KMS-11 (cell line): ENCODE results near the gene MRPL53.

ENCODE experiments used
- H2AFZ ChIP-seq: fragments of 200-600 bp; sonication (generic); 2 replicates; pipeline ENCODE4 v1.6.1; 2016; ENCODE audit warnings: antibody characterized with exemption, mixed run types, low read depth
- H3K27ac ChIP-seq: fragments of 200-600 bp; sonication (generic); 2 replicates; pipeline ENCODE4 v1.6.1; 2016; ENCODE audit warnings: mild to moderate bottlenecking, mixed run types
- H3K27me3 ChIP-seq: fragments of 200-600 bp; sonication (generic); 2 replicates; pipeline ENCODE4 v1.6.1; 2017; ENCODE audit warnings: mild to moderate bottlenecking, low read depth, mixed run types, moderate library complexity; ENCODE audit not compliant: insufficient read depth
- H3K36me3 ChIP-seq: fragments of 200-600 bp; sonication (generic); 2 replicates; pipeline ENCODE4 v1.6.1; 2017; ENCODE audit warnings: mild to moderate bottlenecking, mixed run types; ENCODE audit not compliant: insufficient read depth
- H3K4me1 ChIP-seq: fragments of 200-600 bp; sonication (generic); 2 replicates; pipeline ENCODE4 v1.6.1; 2016; ENCODE audit warnings: mild to moderate bottlenecking, low read depth, mixed run types; ENCODE audit not compliant: poor library complexity, severe bottlenecking
- H3K4me2 ChIP-seq: fragments of 200-600 bp; sonication (generic); 2 replicates; pipeline ENCODE4 v1.7.0; 2016; ENCODE audit warnings: mild to moderate bottlenecking, mixed run types
- H3K4me3 ChIP-seq: fragments of 200-600 bp; sonication (generic); IDR thresholded peaks from 2 replicates; pipeline ENCODE4 v1.6.1; 2017; ENCODE audit warnings: low read depth, low read length, mixed read lengths; ENCODE audit not compliant: insufficient read depth
- H3K79me2 ChIP-seq: fragments of 200-600 bp; sonication (generic); 2 replicates; pipeline ENCODE4 v1.6.1; 2016; ENCODE audit warnings: low read depth, mixed run types; ENCODE audit not compliant: insufficient read depth
- H3K9ac ChIP-seq: fragments of 200-600 bp; sonication (generic); 2 replicates; pipeline ENCODE4 v1.6.1; 2016; ENCODE audit warnings: mild to moderate bottlenecking, mixed run types
- H4K20me1 ChIP-seq: fragments of 200-600 bp; sonication (generic); 2 replicates; pipeline ENCODE4 v1.6.1; 2016; ENCODE audit warnings: mild to moderate bottlenecking, mixed run types; ENCODE audit not compliant: insufficient read depth
- TF ChIP-seq, protein P1 (sequence below): fragments of 200-600 bp; sonication (generic); conservative IDR thresholded peaks from 2 replicates; pipeline ENCODE4 v1.6.1; 2017; ENCODE audit warnings: low read depth, mild to moderate bottlenecking, antibody characterized with exemption, low read length, moderate library complexity, mixed read lengths

Gene MRPL53

GRCh38 chr2:74440378-74441169 lies 31.9 kb downstream of the MRPL53 start:
- Histone ChIP-seq H3K27ac (0 out of 2 replicates have a peak overlapping the region, but pooled peaks have one; percentile 12), H3K4me1 (peaks cover 12% of the 10 kb centered on the region), H3K9ac (peak overlapping the region; percentile 67), H3K27me3 (no peaks in the 10 kb centered on the region), H2AFZ (peak overlapping the region; percentile 75), H3K4me3 (peak overlapping the region; percentile 87), H4K20me1 (no peaks in the 10 kb centered on the region), H3K79me2 (no peaks in the 10 kb centered on the region), H3K4me2 (peak overlapping the region; percentile 63), H3K36me3 (no peaks in the 10 kb centered on the region)
- TF ChIP-seq, protein P1, sequence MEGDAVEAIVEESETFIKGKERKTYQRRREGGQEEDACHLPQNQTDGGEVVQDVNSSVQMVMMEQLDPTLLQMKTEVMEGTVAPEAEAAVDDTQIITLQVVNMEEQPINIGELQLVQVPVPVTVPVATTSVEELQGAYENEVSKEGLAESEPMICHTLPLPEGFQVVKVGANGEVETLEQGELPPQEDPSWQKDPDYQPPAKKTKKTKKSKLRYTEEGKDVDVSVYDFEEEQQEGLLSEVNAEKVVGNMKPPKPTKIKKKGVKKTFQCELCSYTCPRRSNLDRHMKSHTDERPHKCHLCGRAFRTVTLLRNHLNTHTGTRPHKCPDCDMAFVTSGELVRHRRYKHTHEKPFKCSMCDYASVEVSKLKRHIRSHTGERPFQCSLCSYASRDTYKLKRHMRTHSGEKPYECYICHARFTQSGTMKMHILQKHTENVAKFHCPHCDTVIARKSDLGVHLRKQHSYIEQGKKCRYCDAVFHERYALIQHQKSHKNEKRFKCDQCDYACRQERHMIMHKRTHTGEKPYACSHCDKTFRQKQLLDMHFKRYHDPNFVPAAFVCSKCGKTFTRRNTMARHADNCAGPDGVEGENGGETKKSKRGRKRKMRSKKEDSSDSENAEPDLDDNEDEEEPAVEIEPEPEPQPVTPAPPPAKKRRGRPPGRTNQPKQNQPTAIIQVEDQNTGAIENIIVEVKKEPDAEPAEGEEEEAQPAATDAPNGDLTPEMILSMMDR = no peak

DNA sequence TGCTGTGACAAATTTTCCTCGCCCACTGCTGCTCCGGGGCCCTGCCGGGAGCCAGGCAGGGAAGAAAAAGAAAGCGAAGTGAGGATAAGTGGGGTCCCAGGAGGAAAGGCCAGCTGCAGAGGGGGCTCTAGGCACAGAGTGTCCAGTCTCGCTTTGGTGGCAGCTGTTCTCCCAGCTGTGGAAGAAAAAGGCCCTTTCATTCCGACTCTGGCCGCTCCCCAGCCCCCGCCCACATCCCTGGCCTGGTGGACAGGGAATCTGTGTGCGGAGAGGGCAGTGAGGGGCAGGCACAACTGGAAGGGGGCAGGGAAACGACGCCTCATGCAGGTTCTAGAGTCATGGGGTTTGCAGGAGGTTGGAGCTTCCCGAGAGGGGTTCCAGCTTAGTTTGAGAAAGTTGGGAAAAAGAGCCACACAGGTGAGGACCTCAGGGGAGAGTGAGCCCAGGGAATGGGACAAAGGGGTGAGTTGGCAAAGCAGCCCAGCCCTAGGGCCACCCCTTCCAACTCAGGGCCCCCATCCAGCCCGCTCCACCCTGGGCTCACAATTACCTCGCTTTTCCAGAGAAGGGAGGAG lies 32.6 kb downstream of the MRPL53 start:
- H3K9ac ChIP-seq = peak overlapping the region; percentile 67
- TF ChIP-seq, protein P1 = no peak
- H2AFZ ChIP-seq = peak overlapping the region; percentile 75; the same call in 1 of the 2 replicates
- H4K20me1 ChIP-seq = no peaks in the 10 kb centered on the region
- no peaks in the 10 kb centered on the region for H3K79me2 ChIP-seq
- peak overlapping the region; percentile 87 for H3K4me3 ChIP-seq
- peaks cover 12% of the 10 kb centered on the region for H3K4me1 ChIP-seq
- H3K36me3 ChIP-seq = no peaks in the 10 kb centered on the region
- H3K27me3 ChIP-seq = no peaks in the 10 kb centered on the region
- H3K27ac ChIP-seq = no peak overlapping the region
- peak overlapping the region; percentile 63 for H3K4me2 ChIP-seq

- no peaks in the 10 kb centered on the region for H4K20me1 ChIP-seq
- H3K27me3 ChIP-seq = no peaks in the 10 kb centered on the region
- H2AFZ ChIP-seq = peak overlapping the region; percentile 75; the same call in 1 of the 2 replicates
- H3K4me3 ChIP-seq = peak overlapping the region; percentile 2
- H3K4me1 ChIP-seq = peaks cover 12% of the 10 kb centered on the region
- H3K9ac ChIP-seq = peak overlapping the region; percentile 67; the same call in 1 of the 2 replicates
- H3K79me2 ChIP-seq = no peaks in the 10 kb centered on the region
- H3K36me3 ChIP-seq = no peaks in the 10 kb centered on the region
- peak overlapping the region; percentile 63 for H3K4me2 ChIP-seq
- no peak overlapping the region for H3K27ac ChIP-seq
- TF ChIP-seq, protein P1 = no peak
Observed at GRCh38 chr2:74439373-74439772, 33.1 kb downstream of the MRPL53 start.

- H3K27me3 ChIP-seq = no peaks in the 10 kb centered on the region
- H4K20me1 ChIP-seq = no peaks in the 10 kb centered on the region
- H3K9ac ChIP-seq = no peak overlapping the region
- peaks cover 12% of the 10 kb centered on the region for H3K4me1 ChIP-seq
- H3K36me3 ChIP-seq = no peaks in the 10 kb centered on the region
- TF ChIP-seq, protein P1 = no peak
- H3K27ac ChIP-seq = no peak overlapping the region
- no peak overlapping the region for H2AFZ ChIP-seq
- no peaks in the 10 kb centered on the region for H3K79me2 ChIP-seq
- no peak overlapping the region for H3K4me3 ChIP-seq
- H3K4me2 ChIP-seq = no peak overlapping the region
Observed at GRCh38 chr2:74438248-74438647, 34.2 kb downstream of the MRPL53 start.
